ENCODE measurements around the gene RASSF4. TPM values are rescaled to one million over a fixed set of nuclear protein-coding genes. Genes with fewer than 3 reads are reported as not detected.

Gene RASSF4
- total RNA-seq (100 to 1,000 TPM in 2 of 10 donors, 10 to 100 TPM in 8; 73.3 to 120 (median 79.9) TPM), polyA plus RNA-seq (10 to 100 TPM; 41.2 to 89.4 TPM)
- long read RNA-seq, donor 1, full-length matches to known transcripts, result 74 of 187 reads
- long read RNA-seq, donor 1, partial matches to known transcripts, result 35 of 187 reads
- long read RNA-seq, donor 1, other reads (novel, unspliced or antisense), result 78 of 187 reads
- long read RNA-seq, donor 2, full-length matches to known transcripts, result 49 of 126 reads
- long read RNA-seq, donor 2, partial matches to known transcripts, result 32 of 126 reads
- long read RNA-seq, donor 2, other reads (novel, unspliced or antisense), result 45 of 126 reads
- long read RNA-seq, donor 3, transcript RASSF4-201 (11 exons, 3,641 nt), result major isoform, 92 of 217 reads
- long read RNA-seq, donor 3, partial matches to known transcripts, result 42 of 217 reads
- long read RNA-seq, donor 3, other reads (novel, unspliced or antisense), result 82 of 217 reads

- H3K36me3 ChIP-seq, result peaks cover 0 to 16% (median 6%) of the 10 kb centered on the region in 9 donors
- peak in 1 of 9 donors; percentile 2 for TF ChIP-seq CTCF (IDR thresholded peaks at IDR 0.05)
- 1% methylated on average over 63 to 74 of the region's 74 CpGs for WGBS, 2 donors
- ATAC-seq, result peak; percentile 88 to 95 (median 93)
- H3K27ac ChIP-seq, result peak within 1 kb of the TSS; percentile 89 to 98 (median 94)
- H3K4me3 ChIP-seq, result peak within 1 kb of the TSS; percentile 65 to 92 (median 74)
- peaks cover 0 to 6% (median 0%) of the 10 kb centered on the region in 11 donors for H3K9me3 ChIP-seq
- intact Hi-C loops (cut with DNase I), result loop anchor here in 2 of 10 donors (2.0 kb wide), 2 partner anchors 15 to 27 kb away; no protein-coding TSS in a partner anchor
- peak; percentile 94 to 97 for DNase-seq
- no peaks in the 10 kb centered on the region for H3K27me3 ChIP-seq
- peaks cover 23 to 84% (median 81%) of the 10 kb centered on the region in 9 donors for H3K4me1 ChIP-seq
Observed at GRCh38 chr10:44959247-44960087, at the start of gene RASSF4. Gene RASSF4, plus strand, starts transcription at chr10:44959802. Its CDS starts 10,401 bp downstream, at chr10:44970203.

GRCh38 chr10:44909910-44910309 lies 49.7 kb upstream of the RASSF4 start:
- Histone ChIP-seq H3K4me3 (no peak overlapping the region), H3K36me3 (no peaks in the 10 kb centered on the region), H3K9me3 (peaks cover 0 to 6% (median 0%) of the 10 kb centered on the region in 11 donors), H3K27ac (no peak overlapping the region), H3K27me3 (no peaks in the 10 kb centered on the region), H3K4me1 (peaks cover 3 to 29% (median 15%) of the 10 kb centered on the region in 9 donors)
- DNase-seq (no peak), ATAC-seq (no peak)
- 71 to 86% methylated on average over 1 of the region's 1 CpG for WGBS, 2 donors
- intact Hi-C loops (cut with DNase I), result no loop called here
- no peak for TF ChIP-seq CTCF (IDR thresholded peaks at IDR 0.05)

GRCh38 chr10:44910602-44911001 lies 49.0 kb upstream of the RASSF4 start:
- DNase-seq (no peak), ATAC-seq (no peak)
- intact Hi-C loops (cut with DNase I), result no loop called here
- no peak for TF ChIP-seq CTCF (IDR thresholded peaks at IDR 0.05)
- peaks cover 3 to 29% (median 15%) of the 10 kb centered on the region in 9 donors for H3K4me1 ChIP-seq
- no peak overlapping the region for H3K4me3 ChIP-seq
- H3K27me3 ChIP-seq, result no peaks in the 10 kb centered on the region
- no peaks in the 10 kb centered on the region for H3K36me3 ChIP-seq
- H3K9me3 ChIP-seq, result peaks cover 0 to 1% (median 0%) of the 10 kb centered on the region in 11 donors
- no peak overlapping the region for H3K27ac ChIP-seq
- 54 to 61% methylated on average over 7 of the region's 7 CpGs for WGBS, 2 donors

- H3K27me3 ChIP-seq, result no peaks in the 10 kb centered on the region
- H3K36me3 ChIP-seq, result no peaks in the 10 kb centered on the region
- WGBS, 2 donors, result 36 to 52% methylated on average over 12 of the region's 12 CpGs
- H3K27ac ChIP-seq, result no peak within 1 kb of the TSS
- TF ChIP-seq CTCF (IDR thresholded peaks at IDR 0.05), result no peak
- H3K4me3 ChIP-seq, result no peak within 1 kb of the TSS
- intact Hi-C loops (cut with DNase I), result no loop called here
- H3K9me3 ChIP-seq, result no peaks in the 10 kb centered on the region
- ATAC-seq (peak; percentile 47 to 78 (median 75)), DNase-seq (no peak)
- H3K4me1 ChIP-seq, result peaks cover 3 to 29% (median 15%) of the 10 kb centered on the region in 9 donors
Observed at GRCh38 chr10:44911081-44911540, 48.5 kb upstream of the RASSF4 start, which contains the start of gene TMEM72. Gene TMEM72, plus strand, starts transcription at chr10:44911337. Its CDS starts 176 bp downstream, at chr10:44911513.

Data from heart right ventricle (tissue), 16 donors.